ENCODE results near the gene PPP1CA. TPM values are rescaled to one million over a fixed set of nuclear protein-coding genes. Genes with fewer than 3 reads are reported as not detected.
A peak's percentile ranks its signal among the peaks of the same experiment; 100 is the strongest.

The PPP1CA gene
- polyA plus RNA-seq, 2 of the 4 experiments (the other 2 are of a cell fraction): 174 to 208 TPM

DNA sequence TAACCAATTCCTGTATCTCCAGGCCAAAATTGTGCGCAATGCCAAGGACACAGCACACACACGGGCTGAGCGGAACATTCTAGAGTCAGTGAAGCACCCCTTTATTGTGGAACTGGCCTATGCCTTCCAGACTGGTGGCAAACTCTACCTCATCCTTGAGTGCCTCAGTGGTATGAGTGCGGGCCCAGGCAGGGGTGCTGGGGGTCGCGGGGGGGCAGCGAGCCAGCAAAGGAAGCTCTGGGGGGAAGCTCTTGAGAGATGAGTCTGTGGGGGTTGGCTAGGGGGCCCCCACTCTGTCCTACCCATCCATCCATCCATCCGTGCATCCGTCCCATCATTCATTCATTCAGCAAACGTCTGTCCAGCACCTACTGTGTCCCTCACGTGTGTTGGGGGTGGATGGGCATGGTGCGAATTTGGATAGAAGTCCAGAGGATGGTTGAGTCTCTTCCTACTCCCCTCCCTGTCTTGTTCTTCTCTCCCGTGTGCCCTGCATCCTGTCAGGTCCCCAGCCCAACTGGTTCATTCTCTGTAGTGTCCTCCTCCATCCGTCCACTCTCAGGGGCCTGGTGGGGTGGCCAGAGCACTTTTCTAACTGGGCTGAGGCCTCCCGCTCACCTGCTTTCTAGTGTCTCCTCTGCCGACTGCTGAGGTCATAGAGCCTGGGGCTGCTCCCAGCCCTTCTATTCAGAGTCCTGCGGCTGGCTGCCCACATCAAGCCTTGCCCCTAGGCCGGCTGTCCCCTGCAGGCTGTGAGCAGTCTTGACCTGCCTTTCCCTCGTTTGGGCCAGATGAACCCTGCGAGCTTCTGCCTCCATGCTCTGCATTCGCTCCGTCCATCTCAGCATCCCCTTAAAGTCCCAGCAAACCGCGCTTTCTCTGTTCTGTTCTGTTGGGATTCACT lies 29.9 kb upstream of the PPP1CA start:
- H3K4me3 ChIP-seq: no peak overlapping the region
- TF ChIP-seq, protein P1, sequence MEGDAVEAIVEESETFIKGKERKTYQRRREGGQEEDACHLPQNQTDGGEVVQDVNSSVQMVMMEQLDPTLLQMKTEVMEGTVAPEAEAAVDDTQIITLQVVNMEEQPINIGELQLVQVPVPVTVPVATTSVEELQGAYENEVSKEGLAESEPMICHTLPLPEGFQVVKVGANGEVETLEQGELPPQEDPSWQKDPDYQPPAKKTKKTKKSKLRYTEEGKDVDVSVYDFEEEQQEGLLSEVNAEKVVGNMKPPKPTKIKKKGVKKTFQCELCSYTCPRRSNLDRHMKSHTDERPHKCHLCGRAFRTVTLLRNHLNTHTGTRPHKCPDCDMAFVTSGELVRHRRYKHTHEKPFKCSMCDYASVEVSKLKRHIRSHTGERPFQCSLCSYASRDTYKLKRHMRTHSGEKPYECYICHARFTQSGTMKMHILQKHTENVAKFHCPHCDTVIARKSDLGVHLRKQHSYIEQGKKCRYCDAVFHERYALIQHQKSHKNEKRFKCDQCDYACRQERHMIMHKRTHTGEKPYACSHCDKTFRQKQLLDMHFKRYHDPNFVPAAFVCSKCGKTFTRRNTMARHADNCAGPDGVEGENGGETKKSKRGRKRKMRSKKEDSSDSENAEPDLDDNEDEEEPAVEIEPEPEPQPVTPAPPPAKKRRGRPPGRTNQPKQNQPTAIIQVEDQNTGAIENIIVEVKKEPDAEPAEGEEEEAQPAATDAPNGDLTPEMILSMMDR (IDR thresholded peaks at IDR 0.05): no peak
- TF ChIP-seq NPAS2 (CRISPR knock-in tag; IDR thresholded peaks at IDR 0.05; ENCODE audit: borderline replicate concordance): no peak
- TF ChIP-seq CBX2 (IDR thresholded peaks at IDR 0.05; ENCODE audit: borderline replicate concordance, low read depth): no peak
- TF ChIP-seq POLR2A (IDR thresholded peaks at IDR 0.05; ENCODE audit: low read length): no peak
- TF ChIP-seq, protein P2, sequence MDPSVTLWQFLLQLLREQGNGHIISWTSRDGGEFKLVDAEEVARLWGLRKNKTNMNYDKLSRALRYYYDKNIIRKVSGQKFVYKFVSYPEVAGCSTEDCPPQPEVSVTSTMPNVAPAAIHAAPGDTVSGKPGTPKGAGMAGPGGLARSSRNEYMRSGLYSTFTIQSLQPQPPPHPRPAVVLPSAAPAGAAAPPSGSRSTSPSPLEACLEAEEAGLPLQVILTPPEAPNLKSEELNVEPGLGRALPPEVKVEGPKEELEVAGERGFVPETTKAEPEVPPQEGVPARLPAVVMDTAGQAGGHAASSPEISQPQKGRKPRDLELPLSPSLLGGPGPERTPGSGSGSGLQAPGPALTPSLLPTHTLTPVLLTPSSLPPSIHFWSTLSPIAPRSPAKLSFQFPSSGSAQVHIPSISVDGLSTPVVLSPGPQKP (IDR thresholded peaks at IDR 0.05; ENCODE audit: low read depth, low read length): no peak
- TF ChIP-seq, protein P3, sequence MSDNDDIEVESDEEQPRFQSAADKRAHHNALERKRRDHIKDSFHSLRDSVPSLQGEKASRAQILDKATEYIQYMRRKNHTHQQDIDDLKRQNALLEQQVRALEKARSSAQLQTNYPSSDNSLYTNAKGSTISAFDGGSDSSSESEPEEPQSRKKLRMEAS (IDR thresholded peaks at IDR 0.05): no peak
- no peaks in the 10 kb centered on the region for H3K9me3 ChIP-seq
- H3K4me2 ChIP-seq: no peak overlapping the region
- H3K27ac ChIP-seq: no peak overlapping the region
- 86% methylated on average over 24 of the region's 24 CpGs for WGBS (ENCODE audit: missing lambda C conversion rate)
- FAIRE-seq: no peak
- peaks cover 19% of the 10 kb centered on the region; the same call in 2 of the 3 replicates for H3K4me1 ChIP-seq
- CTCF ChIA-PET: interaction anchor here (0.7 to 1.6 kb wide), 2 partner anchors 26 to 50 kb away, joined by 3 to 5 read pairs; no protein-coding TSS in a partner anchor
- no peak for ATAC-seq
- no peak for DNase-seq (ENCODE audit: low read depth in 1 of 2, low spot score in 1 of 2)
- POLR2A ChIA-PET: no interaction called here

DNA sequence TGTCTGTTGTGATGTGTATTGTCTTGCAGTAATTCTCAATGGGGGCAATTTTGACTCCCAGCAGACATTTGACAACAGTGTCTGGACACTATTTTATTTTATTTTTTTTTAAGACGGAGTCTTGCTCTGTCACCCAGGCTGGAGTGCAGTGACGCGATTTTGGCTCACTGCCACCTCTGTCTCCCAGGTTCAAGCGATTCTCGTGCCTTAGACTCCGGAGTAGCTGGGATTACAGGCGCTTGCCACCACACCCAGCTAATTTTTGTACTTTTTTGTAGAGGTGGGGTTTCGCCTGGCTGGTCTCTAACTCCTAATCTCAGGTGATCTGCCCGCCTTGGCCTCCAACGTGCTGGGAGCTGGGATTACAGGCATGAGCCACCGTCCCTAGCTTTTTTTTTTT lies 28.1 kb upstream of the PPP1CA start:
- DNase-seq (ENCODE audit: low read depth in 1 of 2, low spot score in 1 of 2): no peak
- FAIRE-seq: no peak
- Histone ChIP-seq H3K9me3 (no peaks in the 10 kb centered on the region), H3K4me2 (peak overlapping the region; percentile 85), H3K27ac (no peak overlapping the region), H3K4me3 (no peak overlapping the region), H3K4me1 (peaks cover 11% of the 10 kb centered on the region; the same call in 2 of the 3 replicates)
- ChIA-PET POLR2A (no interaction called here), CTCF (interaction anchor here (0.7 to 1.6 kb wide), 4 partner anchors 9 to 167 kb away, joined by 3 to 5 read pairs (median 4); no protein-coding TSS in a partner anchor)
- TF ChIP-seq HOXA7 (CRISPR knock-in tag; IDR thresholded peaks at IDR 0.05) (no peak), CBX2 (IDR thresholded peaks at IDR 0.05; ENCODE audit: borderline replicate concordance, low read depth) (no peak), RAD21 (conservative IDR thresholded peaks at IDR 0.05 in 1 of 2, IDR thresholded peaks at IDR 0.05 in 1 of 2) (no peak), CEBPB (IDR thresholded peaks at IDR 0.05) (no peak), FOSL2 (IDR thresholded peaks at IDR 0.05) (no peak), FOSL2 (CRISPR knock-in tag; IDR thresholded peaks at IDR 0.05) (no peak), CHD4 (IDR thresholded peaks at IDR 0.05; ENCODE audit: borderline replicate concordance) (no peak), ESRRA (IDR thresholded peaks at IDR 0.05; ENCODE audit: borderline replicate concordance, low read length) (no peak), RFX5 (IDR thresholded peaks at IDR 0.05) (no peak)
- 86% methylated on average over 11 of the region's 11 CpGs for WGBS (ENCODE audit: missing lambda C conversion rate)
- ATAC-seq: no peak

DNA sequence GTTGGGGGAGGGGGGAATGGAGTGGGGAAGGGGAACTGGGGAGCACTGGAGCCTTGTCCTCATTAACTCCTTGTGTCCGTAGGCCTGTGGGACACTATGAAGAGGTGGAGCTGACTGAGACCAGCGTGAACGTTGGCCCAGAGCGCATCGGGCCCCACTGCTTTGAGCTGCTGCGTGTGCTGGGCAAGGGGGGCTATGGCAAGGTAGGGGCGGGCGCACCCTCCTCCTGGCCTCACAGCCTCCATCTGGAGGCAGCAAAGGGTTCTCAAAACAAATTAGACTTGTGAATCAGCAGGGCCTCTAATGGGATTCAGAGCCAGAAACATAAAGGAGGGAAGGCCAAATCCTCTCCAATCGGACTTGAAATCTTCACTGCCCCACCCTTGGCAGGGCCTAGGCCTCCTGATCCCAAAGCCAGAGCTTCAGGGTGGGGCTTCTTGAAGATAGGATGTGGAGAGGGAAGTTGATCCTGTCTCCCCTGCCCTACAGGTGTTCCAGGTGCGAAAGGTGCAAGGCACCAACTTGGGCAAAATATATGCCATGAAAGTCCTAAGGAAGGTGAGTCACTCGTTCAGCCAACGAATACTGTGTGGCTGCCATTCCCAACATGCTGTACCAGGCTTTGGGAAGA lies 27.5 kb upstream of the PPP1CA start:
- POLR2A ChIA-PET: interaction anchor here (0.5 to 1.6 kb wide), 5 partner anchors 10 to 815 kb away, joined by 3 to 5 read pairs (median 4); partner anchors contain the start of gene AIP
- CTCF ChIA-PET: interaction anchor here (0.7 to 1.4 kb wide), 6 partner anchors 9 to 167 kb away, joined by 3 to 6 read pairs (median 3); partner anchors contain the start of genes PPP1CA and PTPRCAP
- no peaks in the 10 kb centered on the region for H3K9me3 ChIP-seq
- WGBS (ENCODE audit: missing lambda C conversion rate): 48% methylated on average over 12 of the region's 12 CpGs
- peak overlapping the region; percentile 85 for H3K4me2 ChIP-seq
- no peak for DNase-seq (ENCODE audit: low read depth in 1 of 2, low spot score in 1 of 2)
- H3K4me1 ChIP-seq: peaks cover 11% of the 10 kb centered on the region; the same call in 2 of the 3 replicates
- no peak for FAIRE-seq
- H3K27ac ChIP-seq: peak overlapping the region; percentile 77 to 94
- H3K4me3 ChIP-seq: peak overlapping the region; percentile 73
- peak in 1 of 2 experiments; percentile 8; a peak in 3 of 6 replicates for ATAC-seq
- TF ChIP-seq POLR2A (IDR thresholded peaks at IDR 0.05; ENCODE audit: low read length) (no peak), EHMT2 (IDR thresholded peaks at IDR 0.05; ENCODE audit: low read depth) (no peak), POLR2AphosphoS2 (conservative IDR thresholded peaks at IDR 0.05; ENCODE audit: low read length) (no peak), FOSB (CRISPR knock-in tag; IDR thresholded peaks at IDR 0.05) (no peak), RFX5 (IDR thresholded peaks at IDR 0.05) (no peak), HOXB5 (CRISPR knock-in tag; IDR thresholded peaks at IDR 0.05) (no peak), CBX2 (IDR thresholded peaks at IDR 0.05; ENCODE audit: borderline replicate concordance, low read depth) (no peak), RAD21 (conservative IDR thresholded peaks at IDR 0.05 in 1 of 2, IDR thresholded peaks at IDR 0.05 in 1 of 2) (no peak), CHD4 (IDR thresholded peaks at IDR 0.05; ENCODE audit: borderline replicate concordance) (no peak), BHLHE40 (IDR thresholded peaks at IDR 0.05; ENCODE audit: low read depth, low read length) (no peak), GATA3 (IDR thresholded peaks at IDR 0.05; ENCODE audit: borderline replicate concordance) (no peak), EHF (CRISPR knock-in tag; IDR thresholded peaks at IDR 0.05) (no peak), HDAC2 (IDR thresholded peaks at IDR 0.05) (no peak), ZNF302 (CRISPR knock-in tag; IDR thresholded peaks at IDR 0.05) (no peak), HOXB13 (CRISPR knock-in tag; IDR thresholded peaks at IDR 0.05; ENCODE audit: low read depth) (no peak), FOXS1 (CRISPR knock-in tag; IDR thresholded peaks at IDR 0.05) (no peak)
- TF ChIP-seq, protein P4, sequence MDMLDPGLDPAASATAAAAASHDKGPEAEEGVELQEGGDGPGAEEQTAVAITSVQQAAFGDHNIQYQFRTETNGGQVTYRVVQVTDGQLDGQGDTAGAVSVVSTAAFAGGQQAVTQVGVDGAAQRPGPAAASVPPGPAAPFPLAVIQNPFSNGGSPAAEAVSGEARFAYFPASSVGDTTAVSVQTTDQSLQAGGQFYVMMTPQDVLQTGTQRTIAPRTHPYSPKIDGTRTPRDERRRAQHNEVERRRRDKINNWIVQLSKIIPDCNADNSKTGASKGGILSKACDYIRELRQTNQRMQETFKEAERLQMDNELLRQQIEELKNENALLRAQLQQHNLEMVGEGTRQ (IDR thresholded peaks at IDR 0.05): no peak
- TF ChIP-seq, protein P5, sequence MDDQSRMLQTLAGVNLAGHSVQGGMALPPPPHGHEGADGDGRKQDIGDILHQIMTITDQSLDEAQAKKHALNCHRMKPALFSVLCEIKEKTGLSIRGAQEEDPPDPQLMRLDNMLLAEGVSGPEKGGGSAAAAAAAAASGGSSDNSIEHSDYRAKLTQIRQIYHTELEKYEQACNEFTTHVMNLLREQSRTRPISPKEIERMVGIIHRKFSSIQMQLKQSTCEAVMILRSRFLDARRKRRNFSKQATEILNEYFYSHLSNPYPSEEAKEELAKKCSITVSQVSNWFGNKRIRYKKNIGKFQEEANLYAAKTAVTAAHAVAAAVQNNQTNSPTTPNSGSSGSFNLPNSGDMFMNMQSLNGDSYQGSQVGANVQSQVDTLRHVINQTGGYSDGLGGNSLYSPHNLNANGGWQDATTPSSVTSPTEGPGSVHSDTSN (IDR thresholded peaks at IDR 0.05): no peak
